ENCODE measurements around the gene GPR45.

The GPR45 gene

DNA sequence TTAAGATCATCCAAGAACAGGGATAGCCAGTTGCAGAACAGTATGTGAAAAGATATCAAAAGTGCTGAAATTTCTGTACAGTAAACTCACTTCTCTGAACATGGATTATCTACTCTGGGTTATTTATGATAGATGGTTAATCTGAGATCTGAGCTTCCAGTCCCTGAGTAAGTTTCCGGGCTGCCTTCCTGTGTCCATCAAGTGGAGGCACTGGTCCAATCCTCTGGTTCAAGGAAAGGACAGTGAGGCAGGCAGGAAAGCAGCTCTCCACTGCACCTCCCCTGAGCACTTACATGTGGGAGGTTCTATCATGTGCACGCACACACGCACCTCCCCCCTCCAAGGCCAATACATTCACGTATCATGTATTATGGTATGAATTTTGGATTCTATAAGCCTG lies 32.5 kb downstream of the GPR45 start:
- Histone ChIP-seq H3K4me3 (ENCODE audit: low read depth in 1 of 2, low read length in 2 of 2) (no peak overlapping the region), H3K27me3 (ENCODE audit: control insufficient read depth in 1 of 2, insufficient read depth in 2 of 2, low read length in 2 of 2) (no peaks in the 10 kb centered on the region), H3K36me3 (ENCODE audit: control insufficient read depth in 1 of 2, insufficient read depth in 2 of 2, low read length in 2 of 2) (peaks cover 17 to 73% of the 10 kb centered on the region in 2 donors), H3K4me1 (ENCODE audit: control insufficient read depth in 1 of 2, insufficient read depth in 2 of 2, low read length in 2 of 2) (no peaks in the 10 kb centered on the region), H3K27ac (ENCODE audit: low read depth, low read length) (no peak overlapping the region), H3K9ac (ENCODE audit: low read depth in 1 of 2, low read length in 2 of 2) (no peak overlapping the region), H3K9me3 (ENCODE audit: control insufficient read depth in 1 of 2, low read length in 2 of 2) (no peaks in the 10 kb centered on the region)

DNA sequence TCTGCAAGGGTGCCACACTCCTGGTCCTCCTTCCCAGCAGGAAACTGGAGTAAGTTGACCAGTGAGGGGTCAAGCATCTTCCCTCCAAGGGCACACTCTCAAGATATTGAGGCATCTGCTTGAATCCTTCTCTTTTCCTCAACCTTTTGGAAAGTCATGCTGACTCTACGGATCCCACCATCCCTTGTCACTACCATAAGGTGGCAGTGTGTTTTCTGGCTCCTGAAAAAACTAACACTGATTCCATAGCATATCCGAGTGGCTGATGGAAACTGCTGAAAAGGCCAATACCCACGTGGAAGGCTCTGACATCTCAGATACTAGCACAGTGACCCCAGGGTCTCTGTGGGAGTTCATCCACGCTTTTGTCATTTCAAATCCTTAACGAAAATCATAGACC lies 37.1 kb downstream of the GPR45 start:
- H3K9me3 ChIP-seq (ENCODE audit: control insufficient read depth in 1 of 2, low read length in 2 of 2): no peaks in the 10 kb centered on the region
- H3K4me3 ChIP-seq (ENCODE audit: low read depth in 1 of 2, low read length in 2 of 2): no peak overlapping the region
- H3K36me3 ChIP-seq (ENCODE audit: control insufficient read depth in 1 of 2, insufficient read depth in 2 of 2, low read length in 2 of 2): peaks cover 13 to 76% of the 10 kb centered on the region in 2 donors
- no peaks in the 10 kb centered on the region for H3K4me1 ChIP-seq (ENCODE audit: control insufficient read depth in 1 of 2, insufficient read depth in 2 of 2, low read length in 2 of 2)
- H3K27me3 ChIP-seq (ENCODE audit: control insufficient read depth in 1 of 2, insufficient read depth in 2 of 2, low read length in 2 of 2): no peaks in the 10 kb centered on the region
- H3K27ac ChIP-seq (ENCODE audit: low read depth, low read length): no peak overlapping the region
- H3K9ac ChIP-seq (ENCODE audit: low read depth in 1 of 2, low read length in 2 of 2): no peak overlapping the region

DNA sequence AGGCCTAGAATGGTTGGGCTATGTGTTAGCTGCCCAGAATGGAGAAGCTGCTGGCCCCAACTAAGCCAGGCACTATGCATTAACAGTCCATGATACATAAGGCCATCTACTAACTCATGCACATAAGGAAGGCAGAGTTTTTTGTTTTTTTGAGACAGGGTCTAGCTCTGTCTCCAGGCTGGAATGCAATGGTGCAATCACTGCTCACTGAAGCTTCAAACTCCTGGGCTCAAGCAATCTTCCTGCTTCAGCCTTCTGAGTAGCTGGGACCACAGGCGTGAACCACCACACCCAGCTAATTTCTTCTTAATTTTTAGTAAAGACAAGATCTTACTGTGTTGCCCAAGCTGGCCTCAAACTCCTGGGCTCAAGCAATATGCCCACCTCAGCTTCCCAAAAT lies 37.6 kb downstream of the GPR45 start:
- H3K4me3 ChIP-seq (ENCODE audit: low read depth in 1 of 2, low read length in 2 of 2): no peak overlapping the region
- peaks cover 13 to 76% of the 10 kb centered on the region in 2 donors for H3K36me3 ChIP-seq (ENCODE audit: control insufficient read depth in 1 of 2, insufficient read depth in 2 of 2, low read length in 2 of 2)
- H3K27ac ChIP-seq (ENCODE audit: low read depth, low read length): no peak overlapping the region
- H3K9ac ChIP-seq (ENCODE audit: low read depth in 1 of 2, low read length in 2 of 2): no peak overlapping the region
- no peaks in the 10 kb centered on the region for H3K27me3 ChIP-seq (ENCODE audit: control insufficient read depth in 1 of 2, insufficient read depth in 2 of 2, low read length in 2 of 2)
- H3K4me1 ChIP-seq (ENCODE audit: control insufficient read depth in 1 of 2, insufficient read depth in 2 of 2, low read length in 2 of 2): no peaks in the 10 kb centered on the region
- no peaks in the 10 kb centered on the region for H3K9me3 ChIP-seq (ENCODE audit: control insufficient read depth in 1 of 2, low read length in 2 of 2)

DNA sequence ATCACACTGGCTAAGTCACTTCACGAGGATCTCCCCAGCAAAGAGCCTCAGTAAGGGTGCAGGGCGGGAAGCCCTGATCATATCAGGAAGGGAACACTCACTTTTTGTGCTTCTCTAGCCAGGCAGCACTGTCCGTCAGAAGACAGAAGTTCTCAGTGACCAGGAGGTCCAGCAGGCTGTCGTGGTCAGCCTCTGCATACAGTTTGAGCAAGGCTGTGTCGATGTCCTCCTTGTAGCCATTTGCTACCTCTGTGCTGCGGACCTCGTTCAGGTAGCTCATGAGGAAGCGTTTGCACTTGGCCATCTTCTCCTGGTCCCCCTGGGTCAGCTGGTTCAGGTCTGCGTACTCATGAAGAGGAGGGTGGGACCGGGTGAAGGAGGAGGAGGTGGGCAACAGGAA lies 38.7 kb downstream of the GPR45 start:
- no peak overlapping the region for H3K27ac ChIP-seq (ENCODE audit: low read depth, low read length)
- H3K9me3 ChIP-seq (ENCODE audit: control insufficient read depth in 1 of 2, low read length in 2 of 2): no peaks in the 10 kb centered on the region
- H3K27me3 ChIP-seq (ENCODE audit: control insufficient read depth in 1 of 2, insufficient read depth in 2 of 2, low read length in 2 of 2): no peaks in the 10 kb centered on the region
- no peak overlapping the region for H3K9ac ChIP-seq (ENCODE audit: low read depth in 1 of 2, low read length in 2 of 2)
- H3K4me3 ChIP-seq (ENCODE audit: low read depth in 1 of 2, low read length in 2 of 2): no peak overlapping the region
- H3K36me3 ChIP-seq (ENCODE audit: control insufficient read depth in 1 of 2, insufficient read depth in 2 of 2, low read length in 2 of 2): peaks cover 11 to 76% of the 10 kb centered on the region in 2 donors
- no peaks in the 10 kb centered on the region for H3K4me1 ChIP-seq (ENCODE audit: control insufficient read depth in 1 of 2, insufficient read depth in 2 of 2, low read length in 2 of 2)

DNA sequence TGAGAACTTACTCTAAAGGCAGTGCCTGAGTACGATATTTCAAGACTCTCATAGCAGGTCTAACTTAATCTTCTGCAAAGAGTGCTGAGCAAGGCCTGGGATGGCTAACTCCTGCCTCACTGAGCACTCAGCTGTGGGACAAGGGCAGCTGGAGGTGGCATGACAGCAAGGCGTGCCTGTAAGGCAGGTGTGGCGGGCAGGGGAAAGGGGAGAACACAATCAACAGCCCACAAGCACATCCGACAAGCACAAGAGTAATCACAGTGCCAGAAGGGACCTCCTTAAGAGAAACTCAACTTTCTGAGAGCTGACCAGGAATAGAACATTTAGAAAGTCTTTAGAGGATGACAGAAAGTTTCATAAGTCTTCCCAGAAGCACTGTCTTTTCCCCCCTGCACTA lies 42.0 kb downstream of the GPR45 start:
- Histone ChIP-seq H3K4me1 (ENCODE audit: control insufficient read depth in 1 of 2, insufficient read depth in 2 of 2, low read length in 2 of 2) (no peaks in the 10 kb centered on the region), H3K4me3 (ENCODE audit: low read depth in 1 of 2, low read length in 2 of 2) (no peak overlapping the region), H3K36me3 (ENCODE audit: control insufficient read depth in 1 of 2, insufficient read depth in 2 of 2, low read length in 2 of 2) (peaks cover 16 to 72% of the 10 kb centered on the region in 2 donors), H3K27me3 (ENCODE audit: control insufficient read depth in 1 of 2, insufficient read depth in 2 of 2, low read length in 2 of 2) (no peaks in the 10 kb centered on the region), H3K9ac (ENCODE audit: low read depth in 1 of 2, low read length in 2 of 2) (no peak overlapping the region), H3K27ac (ENCODE audit: low read depth, low read length) (no peak overlapping the region), H3K9me3 (ENCODE audit: control insufficient read depth in 1 of 2, low read length in 2 of 2) (no peaks in the 10 kb centered on the region)

DNA sequence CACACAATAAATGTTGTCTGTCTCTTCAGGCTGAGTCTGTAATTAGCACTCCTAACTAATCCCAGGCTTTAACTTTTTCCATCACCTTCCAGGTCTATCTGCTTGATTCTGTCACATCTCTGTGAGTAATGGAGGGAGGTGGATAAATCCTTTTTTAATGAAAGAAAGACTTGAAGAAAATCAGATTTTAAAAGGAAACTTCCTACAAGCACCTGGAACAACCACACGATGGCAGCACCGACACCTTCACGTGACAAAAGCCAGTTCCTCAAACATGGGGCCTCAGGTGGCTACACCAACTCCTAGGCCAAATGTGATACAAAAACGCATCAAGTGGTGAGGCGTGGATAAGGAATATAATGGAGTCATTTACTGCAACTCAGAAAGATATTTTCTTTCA lies 46.1 kb downstream of the GPR45 start:
- H3K27ac ChIP-seq (ENCODE audit: low read depth, low read length): no peak overlapping the region
- H3K9ac ChIP-seq (ENCODE audit: low read depth in 1 of 2, low read length in 2 of 2): no peak overlapping the region
- no peak overlapping the region for H3K4me3 ChIP-seq (ENCODE audit: low read depth in 1 of 2, low read length in 2 of 2)
- H3K4me1 ChIP-seq (ENCODE audit: control insufficient read depth in 1 of 2, insufficient read depth in 2 of 2, low read length in 2 of 2): no peaks in the 10 kb centered on the region
- H3K27me3 ChIP-seq (ENCODE audit: control insufficient read depth in 1 of 2, insufficient read depth in 2 of 2, low read length in 2 of 2): no peaks in the 10 kb centered on the region
- H3K36me3 ChIP-seq (ENCODE audit: control insufficient read depth in 1 of 2, insufficient read depth in 2 of 2, low read length in 2 of 2): peaks cover 20 to 66% of the 10 kb centered on the region in 2 donors
- no peaks in the 10 kb centered on the region for H3K9me3 ChIP-seq (ENCODE audit: control insufficient read depth in 1 of 2, low read length in 2 of 2)

DNA sequence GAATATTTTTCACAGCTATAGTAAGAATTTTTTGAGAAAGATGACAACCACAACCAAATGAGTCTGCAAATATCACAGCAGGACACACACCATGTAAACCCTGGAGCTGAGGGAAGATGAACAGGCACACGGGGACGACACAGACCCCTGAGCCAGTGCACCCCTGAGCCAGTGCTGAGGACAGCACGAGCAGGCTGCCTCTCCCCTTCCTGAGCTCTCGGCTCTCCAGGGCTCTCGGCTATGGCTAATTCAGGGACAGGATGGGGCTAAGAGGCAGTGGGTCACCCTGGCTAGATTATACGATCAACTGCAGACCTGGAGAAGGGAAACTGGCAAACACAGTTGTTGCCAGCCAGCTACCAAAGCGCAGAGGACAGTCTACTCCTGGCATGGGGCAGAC lies 46.6 kb downstream of the GPR45 start:
- no peak overlapping the region for H3K27ac ChIP-seq (ENCODE audit: low read depth, low read length)
- no peak overlapping the region for H3K9ac ChIP-seq (ENCODE audit: low read depth in 1 of 2, low read length in 2 of 2)
- no peaks in the 10 kb centered on the region for H3K27me3 ChIP-seq (ENCODE audit: control insufficient read depth in 1 of 2, insufficient read depth in 2 of 2, low read length in 2 of 2)
- peaks cover 20 to 68% of the 10 kb centered on the region in 2 donors for H3K36me3 ChIP-seq (ENCODE audit: control insufficient read depth in 1 of 2, insufficient read depth in 2 of 2, low read length in 2 of 2)
- no peak overlapping the region for H3K4me3 ChIP-seq (ENCODE audit: low read depth in 1 of 2, low read length in 2 of 2)
- no peaks in the 10 kb centered on the region for H3K4me1 ChIP-seq (ENCODE audit: control insufficient read depth in 1 of 2, insufficient read depth in 2 of 2, low read length in 2 of 2)
- H3K9me3 ChIP-seq (ENCODE audit: control insufficient read depth in 1 of 2, low read length in 2 of 2): no peaks in the 10 kb centered on the region

DNA sequence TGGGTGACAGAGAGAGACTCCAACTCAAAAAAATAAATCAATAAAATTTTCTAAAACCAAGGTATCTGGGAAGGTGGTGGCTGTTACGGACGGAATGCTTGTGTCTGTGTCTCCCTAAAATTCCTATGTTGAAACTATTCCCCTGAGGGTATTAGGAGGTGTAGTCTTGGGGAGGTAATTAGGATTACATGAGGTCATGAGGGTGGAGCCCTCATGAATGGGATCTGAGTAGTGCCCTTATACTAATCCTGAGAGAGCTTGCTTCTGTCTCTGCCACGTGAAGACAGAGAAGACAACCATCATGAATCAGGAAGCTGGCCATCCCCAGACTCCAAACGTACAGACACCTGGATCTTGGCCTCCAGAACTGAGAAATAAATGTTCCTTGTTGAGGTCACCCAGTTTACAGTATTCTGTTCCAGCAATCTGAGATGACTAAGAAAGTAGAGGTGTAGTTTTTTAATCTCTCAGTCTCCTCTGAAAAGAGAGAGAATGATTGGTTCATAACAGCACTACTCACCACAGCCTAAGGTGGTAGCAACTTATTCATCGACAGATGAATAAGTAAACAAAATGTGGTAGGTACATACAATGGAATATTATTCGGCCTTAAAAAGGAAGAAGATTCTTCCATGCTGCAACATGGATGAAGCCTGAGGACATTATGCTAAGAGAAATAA lies 49.6 kb downstream of the GPR45 start:
- no peak overlapping the region for H3K9ac ChIP-seq (ENCODE audit: low read depth in 1 of 2, low read length in 2 of 2)
- no peak overlapping the region for H3K4me3 ChIP-seq (ENCODE audit: low read depth in 1 of 2, low read length in 2 of 2)
- H3K4me1 ChIP-seq (ENCODE audit: control insufficient read depth in 1 of 2, insufficient read depth in 2 of 2, low read length in 2 of 2): no peaks in the 10 kb centered on the region
- H3K9me3 ChIP-seq (ENCODE audit: control insufficient read depth in 1 of 2, low read length in 2 of 2): no peaks in the 10 kb centered on the region
- H3K27ac ChIP-seq (ENCODE audit: low read depth, low read length): no peak overlapping the region
- H3K36me3 ChIP-seq (ENCODE audit: control insufficient read depth in 1 of 2, insufficient read depth in 2 of 2, low read length in 2 of 2): peaks cover 13 to 57% of the 10 kb centered on the region in 2 donors
- H3K27me3 ChIP-seq (ENCODE audit: control insufficient read depth in 1 of 2, insufficient read depth in 2 of 2, low read length in 2 of 2): no peaks in the 10 kb centered on the region

DNA sequence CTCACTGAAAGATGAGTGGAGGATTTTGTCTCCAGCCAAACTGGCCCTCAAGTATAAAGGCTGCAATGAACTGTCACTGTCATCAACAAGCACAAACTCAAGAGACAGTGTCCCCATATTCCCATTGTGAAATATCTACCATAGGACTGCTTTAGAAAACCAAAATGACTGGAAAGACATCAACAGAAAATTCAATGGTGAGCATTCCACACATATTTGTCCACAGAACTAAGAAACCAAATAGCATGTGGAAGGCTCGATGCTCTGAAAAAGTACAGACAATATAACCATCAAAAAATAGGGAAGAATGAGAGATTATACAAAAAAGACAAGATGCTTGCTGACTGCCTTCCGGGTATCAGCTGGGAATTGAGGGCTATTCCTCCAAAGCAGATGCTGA lies 50.4 kb downstream of the GPR45 start:
- no peak overlapping the region for H3K4me3 ChIP-seq (ENCODE audit: low read depth in 1 of 2, low read length in 2 of 2)
- no peaks in the 10 kb centered on the region for H3K9me3 ChIP-seq (ENCODE audit: control insufficient read depth in 1 of 2, low read length in 2 of 2)
- no peaks in the 10 kb centered on the region for H3K4me1 ChIP-seq (ENCODE audit: control insufficient read depth in 1 of 2, insufficient read depth in 2 of 2, low read length in 2 of 2)
- no peaks in the 10 kb centered on the region for H3K27me3 ChIP-seq (ENCODE audit: control insufficient read depth in 1 of 2, insufficient read depth in 2 of 2, low read length in 2 of 2)
- H3K36me3 ChIP-seq (ENCODE audit: control insufficient read depth in 1 of 2, insufficient read depth in 2 of 2, low read length in 2 of 2): peaks cover 11 to 62% of the 10 kb centered on the region in 2 donors
- no peak overlapping the region for H3K27ac ChIP-seq (ENCODE audit: low read depth, low read length)
- H3K9ac ChIP-seq (ENCODE audit: low read depth in 1 of 2, low read length in 2 of 2): no peak overlapping the region
